Spinal cord (tissue), 10 donors: ENCODE data around the gene RPGRIP1L. TPM values are rescaled to one million over a fixed set of nuclear protein-coding genes. Genes with fewer than 3 reads are reported as not detected.
A peak's percentile ranks its signal among the peaks of the same experiment; 100 is the strongest.

Experiments
- DNase-seq, 6 donors: peaks; one replicate each; pipeline versions ENCODE4 v3.0.0 to v3.0.0-alpha.2; 2013 to 2015; ENCODE audit warnings: low spot score in 6 of 6, low read depth in 4 of 6
- H3K27ac ChIP-seq: one replicate; pipeline ENCODE4 v1.5.1; 2013; ENCODE audit warnings: low read depth, low read length, control low read depth
- H3K27me3 ChIP-seq: one replicate; pipeline ENCODE4 v1.6.1; 2013; ENCODE audit warnings: low read length; ENCODE audit not compliant: control insufficient read depth, insufficient read depth
- H3K36me3 ChIP-seq: one replicate; pipeline ENCODE4 v1.6.1; 2013; ENCODE audit warnings: low read length; ENCODE audit not compliant: control insufficient read depth, insufficient read depth
- H3K4me1 ChIP-seq: one replicate; pipeline ENCODE4 v1.6.1; 2013; ENCODE audit warnings: low read length; ENCODE audit not compliant: control insufficient read depth, insufficient read depth
- H3K4me3 ChIP-seq: one replicate; pipeline ENCODE4 v1.5.1; 2013; ENCODE audit warnings: low read depth, low read length, control low read depth
- H3K9me3 ChIP-seq: one replicate; pipeline ENCODE4 v1.6.1; 2013; ENCODE audit warnings: low read length; ENCODE audit not compliant: control insufficient read depth, insufficient read depth
- WGBS: methylation state at CpG from one replicate; pipeline ENCODE4 v1.1.5; 2013; ENCODE audit warnings: missing lambda C conversion rate; ENCODE audit not compliant: insufficient coverage; 5-methylcytosine and 5-hydroxymethylcytosine counted together
- polyA plus RNA-seq, 2 donors: library from polyadenylated mRNA; unstranded; fragments of 120-200 nt; gene quantifications; one replicate each; pipeline ENCODE4 v1.2.1, GENCODE V29; 2013; ENCODE audit not compliant: insufficient read length in 2 of 2
- total RNA-seq, 2 donors: library from RNA; depleted of rRNA in 1 of 2; stranded (reverse); fragments of 120-200 nt in 1 of 2; fragments of >200 nt in 1 of 2; gene quantifications; one replicate each; pipeline versions ENCODE4 v1.2.3 to v1.2.4, GENCODE V29; 2013 to 2014
- donor health status: healthy.

Gene RPGRIP1L
- total and polyA plus RNA-seq, 4 donors = 15.7 to 21.9 (median 18.8) TPM

DNA sequence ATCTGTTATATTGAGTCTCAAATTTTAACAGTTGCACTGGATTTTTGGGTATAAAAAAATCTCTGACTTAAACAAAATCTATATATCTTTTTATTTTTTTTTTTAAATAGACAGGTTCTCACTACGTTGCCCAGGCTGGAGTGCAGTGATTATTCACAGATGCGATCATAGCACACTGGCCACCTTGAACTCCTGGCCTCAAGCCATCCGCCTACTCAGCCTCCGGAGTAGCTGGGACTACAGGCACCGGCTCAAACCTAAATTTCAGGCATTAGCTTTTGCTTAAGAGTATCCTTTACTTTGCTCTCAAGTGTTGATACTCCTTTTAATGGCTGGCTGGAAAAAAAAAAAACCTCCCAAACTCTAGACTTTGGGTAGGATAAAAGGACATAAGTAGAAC is 61.6 kb downstream of the RPGRIP1L start:
- H3K36me3 ChIP-seq = peaks cover 4% of the 10 kb centered on the region
- H3K27me3 ChIP-seq = no peaks in the 10 kb centered on the region
- H3K27ac ChIP-seq = no peak overlapping the region
- no peak for DNase-seq
- WGBS = 89% methylated on average over 4 of the region's 5 CpGs
- peaks cover 9% of the 10 kb centered on the region for H3K9me3 ChIP-seq
- no peak overlapping the region for H3K4me3 ChIP-seq
- H3K4me1 ChIP-seq = no peaks in the 10 kb centered on the region

DNA sequence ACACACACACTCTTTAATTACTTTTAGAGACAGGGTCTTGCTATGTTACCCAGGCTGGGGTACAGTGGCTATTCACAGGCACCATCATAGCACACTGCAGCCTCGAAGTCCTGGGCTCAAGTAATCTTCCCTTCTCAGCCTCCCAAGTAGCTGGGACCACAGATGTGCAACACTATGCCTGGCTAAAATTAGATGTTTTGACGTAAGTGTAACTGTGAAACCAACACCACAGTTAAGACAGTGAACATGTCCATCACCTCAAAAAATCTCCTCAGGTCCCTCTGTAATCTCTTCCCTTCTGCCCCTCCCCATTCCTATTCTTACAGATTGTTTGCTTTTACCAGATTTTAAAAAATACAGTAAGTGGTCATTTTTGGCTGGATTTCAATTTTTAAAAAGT is 66.7 kb downstream of the RPGRIP1L start:
- no peaks in the 10 kb centered on the region for H3K9me3 ChIP-seq
- no peak overlapping the region for H3K4me3 ChIP-seq
- H3K4me1 ChIP-seq = no peaks in the 10 kb centered on the region
- no peaks in the 10 kb centered on the region for H3K27me3 ChIP-seq
- H3K27ac ChIP-seq = no peak overlapping the region
- H3K36me3 ChIP-seq = no peaks in the 10 kb centered on the region
- WGBS = no CpG with 5 or more reads among the region's 2 CpGs
- DNase-seq = no peak

DNA sequence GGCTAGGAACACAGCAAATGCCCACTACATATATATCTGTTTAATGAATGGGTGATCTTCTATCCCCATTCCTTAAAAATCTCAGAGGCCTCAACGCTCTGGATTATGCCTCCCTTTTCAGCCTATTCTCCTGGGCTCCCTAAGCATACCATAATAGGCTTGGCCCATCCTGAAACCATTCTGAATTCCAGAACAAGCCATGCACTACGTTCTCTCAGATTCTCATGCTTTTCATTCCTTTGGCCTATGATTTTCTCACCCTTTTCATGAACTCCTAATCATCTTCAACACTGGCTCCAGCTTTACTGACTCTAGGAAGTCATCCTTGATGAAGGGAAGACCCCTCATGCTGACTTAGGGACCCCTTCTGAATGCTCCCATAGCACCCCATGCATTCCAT is 71.1 kb downstream of the RPGRIP1L start:
- DNase-seq = no peak
- Histone ChIP-seq H3K27ac (peak overlapping the region; percentile 4), H3K4me3 (no peak overlapping the region), H3K36me3 (no peaks in the 10 kb centered on the region), H3K27me3 (no peaks in the 10 kb centered on the region), H3K9me3 (no peaks in the 10 kb centered on the region), H3K4me1 (no peaks in the 10 kb centered on the region)
- 71% methylated on average over 2 of the region's 2 CpGs for WGBS

DNA sequence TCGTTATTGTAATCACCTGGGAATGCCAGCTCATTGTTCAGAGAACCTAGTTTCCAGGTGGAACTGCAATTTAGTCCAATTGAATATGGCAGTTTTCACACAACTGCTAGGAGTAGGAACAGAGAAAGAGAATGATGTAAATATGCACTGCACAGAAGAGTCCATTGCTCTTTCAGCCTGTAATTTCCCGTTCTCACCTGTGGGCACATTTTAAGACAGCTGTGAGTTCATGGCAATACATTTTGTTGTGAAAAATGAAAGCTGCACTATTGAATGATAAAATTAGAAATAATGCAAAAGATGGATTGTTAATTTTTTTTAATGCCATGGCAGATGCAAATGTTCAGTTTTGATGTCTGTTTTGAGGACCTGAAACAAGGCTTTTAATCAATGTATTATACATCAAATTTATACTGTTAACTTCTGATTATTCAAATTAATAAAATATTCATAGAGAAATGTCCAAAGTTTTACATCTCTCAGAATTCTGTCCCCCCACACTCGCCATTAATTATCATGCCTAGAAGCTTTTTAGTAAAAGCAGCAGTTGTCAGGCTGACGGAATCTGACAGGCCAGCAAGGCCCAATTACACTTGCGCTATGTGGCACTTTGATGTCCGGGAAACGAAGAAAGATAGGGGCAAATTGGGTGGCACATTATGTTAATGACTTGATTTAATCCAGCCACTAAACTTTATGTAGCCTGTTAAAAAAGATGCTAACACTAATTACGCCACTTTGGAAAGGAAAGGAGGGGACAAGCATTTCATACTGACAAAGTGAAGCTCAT is 72.2 kb downstream of the RPGRIP1L start:
- Histone ChIP-seq H3K27ac (no peak overlapping the region), H3K9me3 (no peaks in the 10 kb centered on the region), H3K27me3 (no peaks in the 10 kb centered on the region), H3K4me3 (no peak overlapping the region), H3K4me1 (no peaks in the 10 kb centered on the region), H3K36me3 (no peaks in the 10 kb centered on the region)
- WGBS = 89% methylated on average over 1 of the region's 8 CpGs
- DNase-seq = peak in 1 of 6 donors; percentile 23

DNA sequence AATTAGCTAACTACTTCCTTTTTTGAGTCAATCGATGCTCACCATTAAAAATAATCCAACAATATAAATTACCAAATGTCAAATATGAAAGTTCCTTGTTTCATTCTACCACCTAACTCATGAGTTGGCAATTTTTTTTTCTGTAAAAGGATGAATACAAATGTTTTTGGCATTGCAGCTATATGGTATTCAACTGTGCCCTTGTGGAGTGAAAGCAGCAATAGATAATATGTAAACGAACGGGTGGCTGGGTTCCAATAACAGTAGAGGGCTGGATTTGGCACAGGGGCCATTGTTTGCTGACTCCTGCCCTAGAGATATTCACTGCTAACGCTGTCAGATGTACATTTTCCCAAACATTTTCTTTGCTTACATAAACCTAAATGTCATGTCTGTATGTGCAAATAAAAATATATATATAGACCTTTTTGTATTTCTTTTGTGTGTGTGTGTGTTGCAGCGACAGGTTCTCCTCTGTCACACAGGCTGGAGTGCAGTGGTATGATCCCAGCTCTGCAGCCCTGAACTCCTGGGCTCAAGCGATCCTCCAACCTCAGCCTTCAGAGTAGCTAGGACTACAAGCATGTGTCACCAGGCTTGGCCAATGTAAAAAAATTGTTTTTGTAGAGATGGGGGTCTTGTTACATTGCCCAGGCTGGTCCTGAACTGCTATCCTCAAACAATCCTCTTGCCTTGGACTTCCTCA is 73.9 kb downstream of the RPGRIP1L start:
- Histone ChIP-seq H3K36me3 (peaks cover 3% of the 10 kb centered on the region), H3K27me3 (no peaks in the 10 kb centered on the region), H3K9me3 (peaks cover 2% of the 10 kb centered on the region), H3K27ac (no peak overlapping the region), H3K4me3 (no peak overlapping the region), H3K4me1 (no peaks in the 10 kb centered on the region)
- peak in 2 of 6 donors; percentile 36 to 45 for DNase-seq
- WGBS = no CpG with 5 or more reads among the region's 6 CpGs

DNA sequence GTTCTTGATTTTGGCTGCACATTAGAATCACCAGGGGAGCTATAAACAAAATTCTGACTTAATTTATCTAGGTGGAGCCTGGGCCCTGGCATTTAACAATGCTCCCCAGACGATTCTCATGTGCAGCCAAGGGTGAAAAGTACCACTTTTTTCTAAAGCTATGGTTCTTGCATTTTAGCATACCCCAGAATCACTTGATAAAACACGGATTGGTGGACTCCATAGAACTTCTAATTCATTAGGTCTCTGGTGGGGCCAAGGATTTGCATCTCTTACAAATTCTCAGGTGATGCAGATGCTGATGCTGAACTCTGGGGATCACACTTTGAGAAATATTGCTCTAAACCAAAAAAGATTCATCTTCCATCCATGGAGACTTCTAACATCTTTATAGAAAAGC is 74.5 kb downstream of the RPGRIP1L start:
- Histone ChIP-seq H3K27me3 (no peaks in the 10 kb centered on the region), H3K36me3 (peaks cover 4% of the 10 kb centered on the region), H3K9me3 (peaks cover 2% of the 10 kb centered on the region), H3K4me1 (no peaks in the 10 kb centered on the region), H3K4me3 (no peak overlapping the region), H3K27ac (no peak overlapping the region)
- WGBS = 25% methylated on average over 1 of the region's 2 CpGs
- peak in 1 of 6 donors; percentile 64 for DNase-seq

DNA sequence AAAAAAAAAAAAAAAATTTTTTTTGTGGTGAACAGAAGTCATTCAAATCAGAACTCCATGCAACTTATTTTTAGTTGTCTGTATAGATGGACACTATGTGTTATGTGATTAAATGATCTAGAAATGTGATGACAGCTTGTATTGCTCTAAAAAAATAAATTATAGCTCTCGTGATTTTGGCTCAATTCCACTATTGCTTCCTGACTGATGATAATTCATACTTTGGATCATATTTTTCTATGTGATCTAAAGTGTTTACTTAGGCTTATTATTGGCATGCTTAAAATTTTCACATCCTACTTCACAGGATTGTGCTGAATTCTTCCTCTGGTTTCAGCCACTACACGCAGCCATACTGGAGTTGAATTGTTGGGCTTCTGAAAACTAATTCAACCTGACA is 76.8 kb downstream of the RPGRIP1L start:
- Histone ChIP-seq H3K27me3 (no peaks in the 10 kb centered on the region), H3K36me3 (peaks cover 4% of the 10 kb centered on the region), H3K4me1 (no peaks in the 10 kb centered on the region), H3K9me3 (peaks cover 2% of the 10 kb centered on the region), H3K4me3 (no peak overlapping the region), H3K27ac (no peak overlapping the region)
- no peak for DNase-seq
- WGBS = no CpG with 5 or more reads among the region's 2 CpGs

DNA sequence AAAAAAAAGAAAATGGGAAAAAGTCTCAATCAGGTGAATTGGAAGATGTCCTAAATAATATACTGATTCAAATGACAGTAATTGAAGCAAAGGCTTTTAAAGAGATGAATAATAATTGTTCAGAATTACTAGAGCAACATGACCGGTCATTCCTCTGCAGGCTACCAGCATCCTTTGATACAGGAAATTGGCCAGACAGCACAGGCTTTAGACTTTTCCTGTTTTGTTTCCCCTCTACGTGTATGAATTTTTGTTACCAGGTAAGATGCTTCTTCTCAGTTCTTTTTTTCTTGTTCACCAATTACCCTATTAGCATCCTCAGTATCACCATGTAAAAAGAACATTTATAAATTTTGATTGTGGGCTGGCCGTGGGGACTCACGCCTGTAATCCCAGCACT is 77.5 kb downstream of the RPGRIP1L start:
- H3K9me3 ChIP-seq = peaks cover 2% of the 10 kb centered on the region
- DNase-seq = no peak
- H3K36me3 ChIP-seq = peaks cover 7% of the 10 kb centered on the region
- no peak overlapping the region for H3K27ac ChIP-seq
- no peaks in the 10 kb centered on the region for H3K4me1 ChIP-seq
- no peak overlapping the region for H3K4me3 ChIP-seq
- H3K27me3 ChIP-seq = no peaks in the 10 kb centered on the region
- no CpG with 5 or more reads among the region's 4 CpGs for WGBS

DNA sequence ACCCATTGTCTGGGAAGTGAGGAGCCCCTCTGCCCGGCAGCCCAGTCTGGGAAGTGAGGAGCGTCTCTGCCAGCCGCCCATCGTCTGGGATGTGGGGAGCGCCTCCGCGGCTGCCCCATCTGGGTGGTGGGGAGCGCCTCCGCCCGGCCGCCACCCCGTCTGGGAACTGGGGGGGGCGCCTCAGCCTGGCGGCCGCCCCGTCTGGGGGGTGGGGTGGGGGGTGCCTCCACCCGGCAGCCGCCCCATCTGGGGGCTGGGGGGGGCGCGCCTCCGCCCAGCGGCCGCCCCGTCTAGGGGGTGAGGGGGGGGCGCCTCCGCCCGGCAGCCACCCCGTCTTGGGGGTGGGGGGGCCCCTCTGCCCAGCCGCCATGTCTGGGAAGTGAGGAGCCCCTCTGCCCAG is 78.4 kb downstream of the RPGRIP1L start:
- peaks cover 2% of the 10 kb centered on the region for H3K9me3 ChIP-seq
- WGBS = 100% methylated on average over 2 of the region's 29 CpGs
- no peaks in the 10 kb centered on the region for H3K4me1 ChIP-seq
- DNase-seq = no peak
- H3K4me3 ChIP-seq = no peak overlapping the region
- no peak overlapping the region for H3K27ac ChIP-seq
- H3K36me3 ChIP-seq = peaks cover 7% of the 10 kb centered on the region
- no peaks in the 10 kb centered on the region for H3K27me3 ChIP-seq

DNA sequence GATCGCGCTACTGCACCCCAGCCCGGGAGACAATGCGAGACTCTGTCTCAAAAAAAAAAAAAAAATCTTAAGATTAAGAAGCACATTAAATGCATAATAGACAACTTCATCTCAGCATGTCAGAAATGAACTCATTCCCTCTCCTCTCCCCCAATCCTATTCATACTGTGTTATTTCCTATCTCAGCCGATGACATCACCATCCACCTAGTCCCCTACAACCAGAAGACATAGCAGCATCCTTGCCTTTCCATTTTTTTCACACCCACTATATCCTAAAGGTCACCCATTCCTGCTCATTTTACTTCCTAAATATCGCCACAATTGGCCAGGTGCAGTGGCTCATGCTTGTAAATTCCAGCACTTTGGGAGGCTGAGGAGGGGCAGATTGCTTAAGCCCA is 81.3 kb downstream of the RPGRIP1L start:
- no peaks in the 10 kb centered on the region for H3K27me3 ChIP-seq
- no peak for DNase-seq
- peaks cover 11% of the 10 kb centered on the region for H3K36me3 ChIP-seq
- no peak overlapping the region for H3K4me3 ChIP-seq
- H3K4me1 ChIP-seq = no peaks in the 10 kb centered on the region
- 100% methylated on average over 1 of the region's 6 CpGs for WGBS
- peaks cover 2% of the 10 kb centered on the region for H3K9me3 ChIP-seq
- no peak overlapping the region for H3K27ac ChIP-seq
